ENCODE results near the gene GART.
"Not testable (repeated sequence)": the region's sequence is repeated elsewhere in the genome, so short reads cannot be mapped to it uniquely, and the experiment has no call there.

GART gene

GRCh38 chr21:33479679-33480480, 62.0 kb downstream of the GART start, which contains the start of gene TMEM50B:
TMEM50B (minus strand) TSS chr21:33479974; CDS start chr21:33468885, 11,089 bp downstream.
- peak within 1 kb of the TSS; percentile 86 for H3K4me3 ChIP-seq (ENCODE audit: low read length)
- peak; percentile 33 for TF ChIP-seq CTCF (conservative IDR thresholded peaks at IDR 0.05; ENCODE audit: low read depth, low read length)
- DNase-seq (ENCODE audit: low read depth): peak; percentile 76

- DNase-seq (ENCODE audit: low read depth): no peak
- H3K4me3 ChIP-seq (ENCODE audit: low read length): peak overlapping the region; percentile 85
- TF ChIP-seq CTCF (conservative IDR thresholded peaks at IDR 0.05; ENCODE audit: low read depth, low read length): no peak
These were observed 62.8 kb downstream of the GART start for GRCh38 chr21:33478935-33479678.

- no peak for DNase-seq (ENCODE audit: low read depth)
- H3K4me3 ChIP-seq (ENCODE audit: low read length): peak overlapping the region; percentile 85
- no peak for TF ChIP-seq CTCF (conservative IDR thresholded peaks at IDR 0.05; ENCODE audit: low read depth, low read length)
These were observed 63.7 kb downstream of the GART start for GRCh38 chr21:33478182-33478581.

GRCh38 chr21:33477066-33477465, 64.9 kb downstream of the GART start:
- DNase-seq (ENCODE audit: low read depth): no peak
- no peak for TF ChIP-seq CTCF (conservative IDR thresholded peaks at IDR 0.05; ENCODE audit: low read depth, low read length)
- no peak overlapping the region for H3K4me3 ChIP-seq (ENCODE audit: low read length)

- DNase-seq (ENCODE audit: low read depth): no peak
- no peak for TF ChIP-seq CTCF (conservative IDR thresholded peaks at IDR 0.05; ENCODE audit: low read depth, low read length)
- H3K4me3 ChIP-seq (ENCODE audit: low read length): no peak overlapping the region
These were observed 68.6 kb downstream of the GART start for GRCh38 chr21:33473344-33473743.

GRCh38 chr21:33470701-33471100, 71.2 kb downstream of the GART start:
- no peak for DNase-seq (ENCODE audit: low read depth)
- H3K4me3 ChIP-seq (ENCODE audit: low read length): no peak overlapping the region
- TF ChIP-seq CTCF (conservative IDR thresholded peaks at IDR 0.05; ENCODE audit: low read depth, low read length): no peak

GRCh38 chr21:33469183-33469582, 72.7 kb downstream of the GART start:
- not testable (repeated sequence) for H3K4me3 ChIP-seq (ENCODE audit: low read length)

More at GRCh38 chr21:33469183-33469582, 72.7 kb downstream of the GART start:
- DNase-seq (ENCODE audit: low read depth): not testable (repeated sequence)

All from retinal pigment epithelial cell (primary cell).